HEK293T (cell line): ENCODE results near the gene MTREX.

Experiments used
- ARNT ChIP-seq: fragments of 450-650 bp; IDR thresholded peaks from 2 replicates; pipeline ENCODE4 v1.6.1; 2017; ENCODE audit warnings: mild to moderate bottlenecking
- BHLHE40 ChIP-seq: fragments of 450-650 bp; IDR thresholded peaks from 2 replicates; pipeline ENCODE4 v1.6.1; 2016; ENCODE audit warnings: mild to moderate bottlenecking, moderate library complexity, borderline replicate concordance
- CTBP1 ChIP-seq: fragments of 450-650 bp; IDR thresholded peaks from 2 replicates; pipeline ENCODE4 v1.6.1; 2016; ENCODE audit warnings: borderline replicate concordance
- ELF4 ChIP-seq: fragments of 450-650 bp; IDR thresholded peaks from 2 replicates; pipeline ENCODE4 v1.6.1; 2017; ENCODE audit warnings: antibody characterized with exemption
- FOXM1 ChIP-seq: fragments of 450-650 bp; IDR thresholded peaks from 2 replicates; pipeline ENCODE4 v1.6.1; 2017; ENCODE audit warnings: mild to moderate bottlenecking, borderline replicate concordance
- HDGF ChIP-seq: fragments of 450-650 bp; IDR thresholded peaks from 2 replicates; pipeline ENCODE4 v1.6.1; 2017; ENCODE audit warnings: antibody characterized with exemption, borderline replicate concordance
- L3MBTL2 ChIP-seq: fragments of 450-650 bp; conservative IDR thresholded peaks from 2 replicates; pipeline ENCODE4 v1.6.1; 2016; ENCODE audit warnings: mild to moderate bottlenecking
- NFRKB ChIP-seq: fragments of 450-650 bp; IDR thresholded peaks from 2 replicates; pipeline ENCODE4 v1.6.1; 2016; ENCODE audit warnings: mild to moderate bottlenecking, moderate library complexity
- SP1 ChIP-seq: fragments of 450-650 bp; IDR thresholded peaks from 2 replicates; pipeline ENCODE4 v1.6.1; 2017
- SUZ12 ChIP-seq: fragments of 450-650 bp; IDR thresholded peaks from 2 replicates; pipeline ENCODE4 v1.6.1; 2016; ENCODE audit warnings: mild to moderate bottlenecking
- TARDBP ChIP-seq: fragments of 450-650 bp; IDR thresholded peaks from 2 replicates; pipeline ENCODE4 v1.6.1; 2016
- ZNF384 ChIP-seq: fragments of 450-650 bp; IDR thresholded peaks from 2 replicates; pipeline ENCODE4 v1.6.1; 2016

GRCh38 chr5:55456216-55456895 is 148.6 kb downstream of the MTREX start:
- TF ChIP-seq FOXM1 = no peak
- no peak for TF ChIP-seq BHLHE40
- no peak for TF ChIP-seq SUZ12
- TF ChIP-seq ELF4 = no peak
- no peak for TF ChIP-seq CTBP1
- TF ChIP-seq SP1 = no peak
- TF ChIP-seq ARNT = no peak
- TF ChIP-seq NFRKB = no peak
- no peak for TF ChIP-seq ZNF384
- no peak for TF ChIP-seq HDGF
- no peak for TF ChIP-seq TARDBP
- TF ChIP-seq L3MBTL2 = no peak
